GM21825 (cell line): ENCODE results near the gene EIF3C.
A peak's percentile ranks its signal among the peaks of the same experiment; 100 is the strongest.
"Not testable (repeated sequence)": the region's sequence is repeated elsewhere in the genome, so short reads cannot be mapped to it uniquely, and the experiment has no call there.

Experiments used
- ATAC-seq: cut with Tn5 transposase; IDR thresholded peaks from one replicate; pipeline ENCODE4 v1.9.1; 2021; ENCODE audit warnings: mild to moderate bottlenecking, moderate library complexity; ENCODE audit not compliant: unreplicated experiment

Gene EIF3C

GRCh38 chr16:28711220-28712083 is at the start of gene EIF3C:
EIF3C (plus strand) TSS chr16:28711464; CDS start chr16:28711687, 223 bp downstream.
- ATAC-seq, result peak; percentile 96

- ATAC-seq, result not testable (repeated sequence)
These were observed 45.0 kb upstream of the EIF3C start for GRCh38 chr16:28666264-28666663.

- ATAC-seq, result not testable (repeated sequence)
These were observed 43.8 kb upstream of the EIF3C start for GRCh38 chr16:28667480-28667879.

DNA sequence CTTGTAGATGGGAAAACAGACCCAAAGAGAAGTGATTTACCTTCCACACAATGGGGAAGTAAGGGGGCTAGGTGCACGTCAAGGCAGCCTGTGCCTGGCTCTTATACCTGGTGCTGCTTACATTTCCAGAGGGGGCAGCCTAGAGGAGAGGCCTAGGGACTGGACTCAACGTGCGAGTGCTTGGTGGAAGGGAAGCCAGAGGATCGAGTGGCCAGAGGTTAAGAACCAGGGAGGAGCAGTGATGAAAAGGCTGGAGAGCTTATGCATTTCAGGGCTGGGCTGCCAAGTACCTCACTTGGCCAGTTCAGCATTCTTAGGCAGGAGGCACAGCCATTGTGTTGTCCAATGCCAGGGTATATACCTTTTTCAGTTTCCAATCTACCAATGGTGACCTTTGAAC is 43.1 kb upstream of the EIF3C start:
- ATAC-seq, result not testable (repeated sequence)

- not testable (repeated sequence) for ATAC-seq
These were observed 22.8 kb upstream of the EIF3C start for GRCh38 chr16:28688327-28688952.

- ATAC-seq, result not testable (repeated sequence)
These were observed 21.8 kb upstream of the EIF3C start for GRCh38 chr16:28689425-28689824.

DNA sequence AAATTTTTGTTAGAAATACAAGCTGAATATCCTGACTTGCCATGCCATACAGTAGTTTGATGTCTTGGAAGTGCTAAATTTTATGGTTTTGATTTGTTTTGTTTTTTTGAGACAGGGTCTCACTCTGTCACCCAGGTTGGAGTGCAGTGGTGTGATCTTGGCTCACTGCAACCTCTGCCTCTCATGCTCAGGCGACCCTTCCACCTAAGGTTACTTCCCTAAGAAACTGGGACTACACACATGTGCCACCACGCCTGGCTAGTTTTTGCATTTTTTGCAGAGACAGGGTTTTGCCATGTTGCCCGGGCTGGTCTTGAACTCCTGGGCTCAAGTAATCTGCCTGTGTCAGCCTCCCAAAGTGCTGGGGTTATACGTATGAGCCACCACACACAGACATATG is 19.5 kb upstream of the EIF3C start:
- ATAC-seq, result not testable (repeated sequence)

- not testable (repeated sequence) for ATAC-seq
These were observed 17.9 kb upstream of the EIF3C start for GRCh38 chr16:28693257-28693950.

- not testable (repeated sequence) for ATAC-seq
These were observed 11.5 kb upstream of the EIF3C start for GRCh38 chr16:28699792-28700191.

DNA sequence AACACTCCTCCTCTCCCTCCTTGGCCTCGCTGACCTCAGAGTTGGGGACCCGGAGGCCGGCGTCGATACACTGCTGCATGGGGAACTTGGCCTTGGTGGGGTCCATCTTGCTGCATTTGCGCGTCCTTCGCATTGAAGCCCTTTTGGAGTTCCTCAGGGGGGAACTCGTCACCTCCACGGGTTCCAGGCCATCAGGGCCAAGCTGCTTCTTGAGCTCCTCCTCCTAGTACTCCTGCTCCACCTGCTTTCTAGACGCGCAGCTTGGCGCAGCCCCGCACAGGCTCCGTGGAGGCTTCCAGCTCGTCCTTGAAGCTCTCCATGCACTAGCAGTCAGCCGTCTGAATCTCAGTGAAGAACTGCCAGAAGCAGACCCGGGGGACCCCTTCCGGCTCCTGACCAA is 10.9 kb upstream of the EIF3C start:
- ATAC-seq, result not testable (repeated sequence)

DNA sequence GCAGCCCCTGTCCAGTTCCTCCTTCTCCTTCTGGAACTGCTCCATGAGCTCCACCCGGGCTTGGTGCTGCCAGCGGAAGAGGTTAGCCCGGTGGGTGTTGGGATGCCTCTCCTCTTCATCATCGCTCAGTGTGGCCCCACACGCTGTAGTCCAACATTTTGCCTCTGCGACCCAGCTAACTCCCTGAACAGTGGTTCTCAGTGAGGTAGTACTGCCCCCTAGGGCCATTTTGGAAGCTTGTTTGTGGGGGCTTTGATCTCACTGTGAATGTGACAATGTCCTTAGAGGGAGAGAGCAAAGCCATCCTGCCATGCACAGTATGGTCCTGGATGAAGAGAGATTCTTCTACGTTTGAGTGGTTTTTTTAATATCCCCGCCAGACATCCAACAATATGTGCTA is 9.9 kb upstream of the EIF3C start:
- not testable (repeated sequence) for ATAC-seq

- ATAC-seq, result not testable (repeated sequence)
These were observed 7.0 kb upstream of the EIF3C start for GRCh38 chr16:28704246-28704645.

- ATAC-seq, result not testable (repeated sequence)
These were observed 11.8 kb downstream of the EIF3C start for GRCh38 chr16:28722852-28723650.

GRCh38 chr16:28731253-28731652 is 20.0 kb downstream of the EIF3C start:
- not testable (repeated sequence) for ATAC-seq

DNA sequence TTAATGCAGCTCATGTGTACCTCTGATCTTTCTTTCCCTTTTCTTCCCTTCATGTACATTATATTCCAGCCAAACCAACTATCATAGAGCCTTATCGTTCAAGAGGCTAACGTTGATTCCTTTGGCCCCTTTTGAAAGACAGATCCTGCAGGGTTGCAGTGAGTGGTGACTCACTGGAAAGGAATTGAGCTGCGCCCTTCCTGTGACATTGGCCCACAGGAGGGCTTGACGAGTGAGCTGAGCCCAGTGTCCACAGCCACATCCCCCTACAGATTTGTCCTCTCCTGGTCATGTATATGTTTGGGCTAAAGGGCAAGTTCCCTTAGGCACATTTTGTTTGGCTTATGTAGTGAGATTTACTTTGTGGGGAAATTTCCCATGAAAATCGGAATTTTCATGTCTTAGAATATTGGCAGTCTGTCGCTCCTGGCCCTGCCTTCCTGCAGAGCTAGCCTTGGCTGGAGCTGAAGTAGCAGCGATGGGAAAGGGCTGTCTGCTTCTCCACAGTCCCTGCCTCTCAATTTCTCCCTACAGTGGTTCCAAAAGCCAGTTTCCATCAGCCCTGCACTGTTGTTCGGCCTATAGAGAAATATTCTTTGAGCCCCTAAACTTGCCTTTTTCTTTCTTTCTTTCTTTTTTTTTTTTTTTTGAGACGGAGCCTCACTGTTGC is 21.3 kb downstream of the EIF3C start:
- ATAC-seq, result not testable (repeated sequence)

DNA sequence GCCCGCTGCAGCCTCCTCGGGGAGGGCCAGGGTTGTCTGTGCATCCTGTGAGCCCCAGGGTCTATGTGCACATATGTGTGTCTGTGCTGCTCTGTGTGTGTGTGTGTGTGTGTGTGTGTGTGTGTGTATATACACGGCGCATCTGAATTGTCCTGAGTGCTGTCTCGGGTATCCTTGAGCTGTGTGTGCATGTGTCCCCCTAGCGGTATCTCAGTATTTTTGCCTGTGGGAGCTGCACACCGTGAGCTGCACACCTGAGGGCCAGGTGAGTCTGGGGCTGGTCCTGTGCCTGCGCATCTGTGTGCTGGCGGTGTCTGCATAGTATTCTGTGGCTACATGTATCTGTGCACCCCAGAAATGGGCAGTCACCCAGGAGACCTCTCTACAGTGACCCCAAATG is 28.5 kb downstream of the EIF3C start:
- not testable (repeated sequence) for ATAC-seq

DNA sequence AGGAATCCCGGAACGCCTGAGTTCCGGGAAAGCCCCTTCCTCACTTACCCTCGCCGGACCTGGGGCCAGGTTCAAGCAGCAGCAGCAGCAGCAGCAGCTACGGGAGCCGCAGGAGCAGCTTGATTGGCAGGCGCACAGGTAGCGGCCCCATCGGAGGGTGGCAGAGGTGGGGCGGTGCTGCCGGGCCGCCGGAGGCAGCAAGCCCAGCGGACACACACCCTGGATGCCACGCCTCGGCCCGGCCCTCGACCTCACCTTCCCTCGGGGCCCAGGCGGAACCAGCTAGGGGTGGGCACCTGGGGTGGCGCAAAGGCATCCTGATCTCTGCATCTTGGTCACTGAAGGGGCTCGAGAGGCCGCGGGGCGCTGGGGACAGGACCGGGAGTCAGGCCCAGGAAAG is 29.4 kb downstream of the EIF3C start:
- not testable (repeated sequence) for ATAC-seq

GRCh38 chr16:28741295-28741694 is 30.0 kb downstream of the EIF3C start:
- ATAC-seq, result not testable (repeated sequence)

GRCh38 chr16:28746618-28747350 is 35.5 kb downstream of the EIF3C start:
- ATAC-seq, result not testable (repeated sequence)
